GM12874 (cell line): ENCODE results near the gene ASIC1.

Source experiments
- CTCF ChIP-seq: IDR thresholded peaks from 2 replicates; pipeline ENCODE4 v1.5.1; 2011; ENCODE audit warnings: low read depth, mild to moderate bottlenecking, control low read depth, low read length, moderate library complexity; ENCODE audit not compliant: insufficient read depth

Gene ASIC1

GRCh38 chr12:50062728-50063460 is 5.5 kb downstream of the ASIC1 start:
- TF ChIP-seq CTCF = no peak

- TF ChIP-seq CTCF = no peak
Measured at GRCh38 chr12:50065726-50066310, 8.4 kb downstream of the ASIC1 start.

- TF ChIP-seq CTCF = no peak
Measured at GRCh38 chr12:50066402-50066801, 9.0 kb downstream of the ASIC1 start.

GRCh38 chr12:50069069-50069468 is 11.7 kb downstream of the ASIC1 start:
- no peak for TF ChIP-seq CTCF

- TF ChIP-seq CTCF = no peak
Measured at GRCh38 chr12:50069539-50069938, 12.1 kb downstream of the ASIC1 start.

- peak; percentile 93 for TF ChIP-seq CTCF
Measured at GRCh38 chr12:50070314-50071060, 13.1 kb downstream of the ASIC1 start.

GRCh38 chr12:50072198-50072907 is 15.0 kb downstream of the ASIC1 start:
- TF ChIP-seq CTCF = no peak
